Measurements from ENCODE around the gene CHSY1.

DNA sequence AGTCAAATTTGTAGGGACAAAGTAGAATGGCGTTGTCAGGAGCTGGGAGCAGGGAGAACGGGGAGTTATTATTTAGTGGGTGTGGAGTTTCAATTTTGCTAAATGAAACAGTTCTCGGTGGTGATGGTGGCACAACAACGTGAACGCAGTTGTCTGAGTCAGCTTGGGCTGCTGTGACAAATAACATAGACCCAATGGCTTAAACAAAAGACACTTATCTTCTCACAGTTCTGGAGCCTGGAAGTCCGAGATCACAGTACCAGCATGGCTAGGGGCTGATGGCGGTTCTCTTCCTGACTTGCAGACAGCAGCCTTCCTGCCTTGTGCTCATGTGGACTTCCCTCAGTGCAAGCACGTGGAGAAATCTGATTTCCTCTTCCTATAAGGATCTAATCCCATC lies 90.2 kb downstream of the CHSY1 start:
- TF ChIP-seq CTCF (IDR thresholded peaks at IDR 0.05 in 8 of 11, conservative IDR thresholded peaks at IDR 0.05 in 3 of 11), result no peak
- no peak for TF ChIP-seq POLR2A (IDR thresholded peaks at IDR 0.05)
